DND-41 (cell line): Measurements from ENCODE around the gene C1orf74.

Experiments used
- ATAC-seq: fragments of 200-7000 bp; cut with Tn5 transposase; 3 replicates; pipeline ENCODE4 v1.9.1; 2021; ENCODE audit warnings: low read depth; ENCODE audit not compliant: insufficient read depth
- DNase-seq: peaks from one replicate; pipeline ENCODE4 v3.0.0-alpha.2; 2020
- H2AFZ ChIP-seq: 2 replicates; pipeline ENCODE4 v1.6.0; 2012; ENCODE audit warnings: low read depth, low read length
- H3K27ac ChIP-seq: 2 replicates; pipeline ENCODE4 v1.5.1; 2012; ENCODE audit warnings: low read length, inconsistent platforms
- H3K27me3 ChIP-seq: fragments of 200-600 bp; sonication (generic); 2 replicates; pipeline ENCODE4 v1.6.0; 2012; ENCODE audit warnings: low read length, mild to moderate bottlenecking, inconsistent platforms; ENCODE audit not compliant: insufficient read depth, poor library complexity
- H3K36me3 ChIP-seq: 2 replicates; pipeline ENCODE4 v1.5.1; 2012; ENCODE audit warnings: low read length, inconsistent platforms; ENCODE audit not compliant: insufficient read depth
- H3K4me1 ChIP-seq: 2 replicates; pipeline ENCODE4 v1.5.1; 2012; ENCODE audit warnings: mild to moderate bottlenecking, low read length; ENCODE audit not compliant: insufficient read depth
- H3K4me2 ChIP-seq: 2 replicates; pipeline ENCODE4 v1.6.0; 2012; ENCODE audit warnings: mild to moderate bottlenecking, moderate library complexity, low read length, inconsistent platforms; ENCODE audit not compliant: insufficient read depth
- H3K4me3 ChIP-seq, 2 experiments: fragments of 200-600 bp in 1 of 2; shearing (Covaris generic) in 1 of 2; 2 replicates each; pipeline ENCODE4 v1.5.1; 2012 to 2016; ENCODE audit warnings: inconsistent platforms in 2 of 2, low read length in 2 of 2, mild to moderate bottlenecking in 2 of 2, low read depth in 1 of 2, moderate library complexity in 1 of 2
- H3K79me2 ChIP-seq: 2 replicates; pipeline ENCODE4 v1.6.0; 2012; ENCODE audit warnings: low read length, inconsistent platforms; ENCODE audit not compliant: insufficient read depth
- H3K9ac ChIP-seq: 2 replicates; pipeline ENCODE4 v1.6.0; 2012; ENCODE audit warnings: low read depth, mild to moderate bottlenecking, inconsistent platforms, low read length, moderate library complexity
- H3K9me3 ChIP-seq: 2 replicates; pipeline ENCODE4 v1.5.1; 2012; ENCODE audit warnings: low read length, moderate library complexity, mild to moderate bottlenecking, inconsistent platforms; ENCODE audit not compliant: insufficient read depth, severe bottlenecking
- H4K20me1 ChIP-seq: 2 replicates; pipeline ENCODE4 v1.6.0; 2012; ENCODE audit warnings: low read length; ENCODE audit not compliant: insufficient read depth
- CTCF ChIP-seq: IDR thresholded peaks from 2 replicates; pipeline ENCODE4 v1.5.1; 2012; ENCODE audit warnings: borderline replicate concordance, low read length, moderate library complexity, mild to moderate bottlenecking; ENCODE audit not compliant: poor library complexity, severe bottlenecking; ENCODE audit errors: extremely low read depth
- EZH2 ChIP-seq: IDR thresholded peaks from 3 replicates; pipeline ENCODE4 v1.6.1; 2012; ENCODE audit warnings: borderline replicate concordance, low read depth, mild to moderate bottlenecking, moderate library complexity, low read length, inconsistent platforms; ENCODE audit not compliant: severe bottlenecking

The C1orf74 gene

GRCh38 chr1:209752890-209753289 is 31.5 kb downstream of the C1orf74 start:
- no peak for ATAC-seq
- H3K27me3 ChIP-seq = no peaks in the 10 kb centered on the region
- no peak overlapping the region for H3K9ac ChIP-seq
- peaks cover 2% of the 10 kb centered on the region; the same call in 1 of the 2 replicates for H3K36me3 ChIP-seq
- H3K79me2 ChIP-seq = peaks cover 18% of the 10 kb centered on the region
- H3K9me3 ChIP-seq = no peaks in the 10 kb centered on the region
- H3K4me3 ChIP-seq = no peak overlapping the region
- H3K4me2 ChIP-seq = no peak overlapping the region
- peaks cover 30% of the 10 kb centered on the region for H3K4me1 ChIP-seq
- no peak for TF ChIP-seq EZH2
- H2AFZ ChIP-seq = no peak overlapping the region
- DNase-seq = no peak
- no peak overlapping the region for H3K27ac ChIP-seq
- H4K20me1 ChIP-seq = no peaks in the 10 kb centered on the region

GRCh38 chr1:209751627-209752231 is 32.6 kb downstream of the C1orf74 start:
- Histone ChIP-seq H3K79me2 (peaks cover 6% of the 10 kb centered on the region), H3K27ac (no peak overlapping the region), H3K9me3 (no peaks in the 10 kb centered on the region), H4K20me1 (no peaks in the 10 kb centered on the region), H3K9ac (no peak overlapping the region), H3K4me3 (no peak overlapping the region), H3K36me3 (no peaks in the 10 kb centered on the region; the same call in 1 of the 2 replicates), H3K4me2 (no peak overlapping the region), H3K27me3 (no peaks in the 10 kb centered on the region), H3K4me1 (peaks cover 18% of the 10 kb centered on the region), H2AFZ (no peak overlapping the region)
- DNase-seq (no peak), ATAC-seq (no peak)
- no peak for TF ChIP-seq CTCF
- no peak for TF ChIP-seq EZH2

GRCh38 chr1:209749670-209750323 is 34.6 kb downstream of the C1orf74 start:
- H2AFZ ChIP-seq = no peak overlapping the region
- ATAC-seq = no peak
- no peak overlapping the region for H3K9ac ChIP-seq
- H3K4me3 ChIP-seq = no peak overlapping the region
- H3K36me3 ChIP-seq = no peaks in the 10 kb centered on the region
- H3K27ac ChIP-seq = no peak overlapping the region
- no peaks in the 10 kb centered on the region for H3K9me3 ChIP-seq
- no peaks in the 10 kb centered on the region for H3K27me3 ChIP-seq
- no peaks in the 10 kb centered on the region for H3K4me1 ChIP-seq
- no peak for DNase-seq
- H3K79me2 ChIP-seq = no peaks in the 10 kb centered on the region
- no peaks in the 10 kb centered on the region for H4K20me1 ChIP-seq
- no peak for TF ChIP-seq CTCF
- no peak for TF ChIP-seq EZH2
- no peak overlapping the region for H3K4me2 ChIP-seq

- no peak overlapping the region for H3K9ac ChIP-seq
Observed at GRCh38 chr1:209749205-209749604, 35.2 kb downstream of the C1orf74 start.

More at GRCh38 chr1:209749205-209749604, 35.2 kb downstream of the C1orf74 start:
- TF ChIP-seq EZH2 (no peak), CTCF (no peak)
- DNase-seq (no peak), ATAC-seq (no peak)
- Histone ChIP-seq H3K9me3 (no peaks in the 10 kb centered on the region), H3K4me1 (no peaks in the 10 kb centered on the region), H3K27me3 (no peaks in the 10 kb centered on the region), H3K4me3 (no peak overlapping the region), H3K36me3 (no peaks in the 10 kb centered on the region), H2AFZ (no peak overlapping the region), H3K27ac (no peak overlapping the region), H4K20me1 (no peaks in the 10 kb centered on the region), H3K79me2 (no peaks in the 10 kb centered on the region), H3K4me2 (no peak overlapping the region)
